SHP77 (cell line): Measurements from ENCODE around the gene CARD10.
"Not testable (repeated sequence)": the region's sequence is repeated elsewhere in the genome, so short reads cannot be mapped to it uniquely, and the experiment has no call there.

Source experiments
- DNase-seq, 2 experiments: peaks; one replicate each; lab custom pipeline; 2025; lab: John Stamatoyannopoulos, UW

The CARD10 gene

GRCh38 chr22:37556710-37557109, 37.5 kb upstream of the CARD10 start:
- DNase-seq, result no peak

- no peak for DNase-seq
Observed at GRCh38 chr22:37555029-37555428, 35.8 kb upstream of the CARD10 start.

GRCh38 chr22:37553725-37554124, 34.5 kb upstream of the CARD10 start:
- DNase-seq, result no peak

GRCh38 chr22:37552524-37553163, 33.4 kb upstream of the CARD10 start:
- DNase-seq, result no peak

- DNase-seq, result no peak
Observed at GRCh38 chr22:37551981-37552380, 32.8 kb upstream of the CARD10 start.

- DNase-seq, result not testable (repeated sequence)
Observed at GRCh38 chr22:37550921-37551320, 31.7 kb upstream of the CARD10 start.

- peak; percentile 35 to 56 for DNase-seq
Observed at GRCh38 chr22:37549704-37550059, 30.5 kb upstream of the CARD10 start.

GRCh38 chr22:37547251-37547741, 28.1 kb upstream of the CARD10 start:
- DNase-seq, result no peak

GRCh38 chr22:37546437-37547250, 27.4 kb upstream of the CARD10 start:
- no peak for DNase-seq

- DNase-seq, result no peak
Observed at GRCh38 chr22:37545703-37546436, 26.7 kb upstream of the CARD10 start.

- peak; percentile 16 to 47 for DNase-seq
Observed at GRCh38 chr22:37544955-37545702, 25.9 kb upstream of the CARD10 start.

- no peak for DNase-seq
Observed at GRCh38 chr22:37542959-37543358, 23.7 kb upstream of the CARD10 start.

- not testable (repeated sequence) for DNase-seq
Observed at GRCh38 chr22:37542416-37542815, 23.2 kb upstream of the CARD10 start.

GRCh38 chr22:37539790-37540189, 20.6 kb upstream of the CARD10 start:
- DNase-seq, result not testable (repeated sequence)

GRCh38 chr22:37538590-37539357, 19.6 kb upstream of the CARD10 start:
- peak; percentile 90 to 91 for DNase-seq

- no peak for DNase-seq
Observed at GRCh38 chr22:37535159-37535558, 15.9 kb upstream of the CARD10 start.

- no peak for DNase-seq
Observed at GRCh38 chr22:37534445-37534844, 15.2 kb upstream of the CARD10 start.

- DNase-seq, result no peak
Observed at GRCh38 chr22:37533995-37534394, 14.8 kb upstream of the CARD10 start.

GRCh38 chr22:37529652-37530345, 10.6 kb upstream of the CARD10 start:
- DNase-seq, result no peak

GRCh38 chr22:37527952-37528351, 8.7 kb upstream of the CARD10 start:
- DNase-seq, result not testable (repeated sequence)
